ENCODE results near the gene GLI1.
"Not testable (repeated sequence)": the region's sequence is repeated elsewhere in the genome, so short reads cannot be mapped to it uniquely, and the experiment has no call there.

GLI1 gene

GRCh38 chr12:57495051-57495701 is 35.6 kb downstream of the GLI1 start:
- H3K9me3 ChIP-seq (ENCODE audit: low read length); H3K4me1 ChIP-seq (ENCODE audit: insufficient read depth, low read length); H3K9ac ChIP-seq (ENCODE audit: low read length); H3K27ac ChIP-seq (ENCODE audit: low read depth, low read length); H3K27me3 ChIP-seq (ENCODE audit: control insufficient read depth in 1 of 2, insufficient read depth in 2 of 2, low read length in 2 of 2); H3K4me3 ChIP-seq (ENCODE audit: low read depth in 1 of 2, low read length in 2 of 2): not testable (repeated sequence)
- H3K36me3 ChIP-seq (ENCODE audit: insufficient read depth, low read length): peaks cover 44% of the 10 kb centered on the region

GRCh38 chr12:57496822-57497221 is 37.2 kb downstream of the GLI1 start:
- Histone ChIP-seq H3K36me3 (ENCODE audit: insufficient read depth, low read length) (peaks cover 43% of the 10 kb centered on the region), H3K27me3 (ENCODE audit: control insufficient read depth in 1 of 2, insufficient read depth in 2 of 2, low read length in 2 of 2) (no peaks in the 10 kb centered on the region), H3K4me3 (ENCODE audit: low read depth in 1 of 2, low read length in 2 of 2) (no peak overlapping the region), H3K4me1 (ENCODE audit: insufficient read depth, low read length) (no peaks in the 10 kb centered on the region), H3K9me3 (ENCODE audit: low read length) (no peaks in the 10 kb centered on the region), H3K9ac (ENCODE audit: low read length) (no peak overlapping the region), H3K27ac (ENCODE audit: low read depth, low read length) (no peak overlapping the region)

GRCh38 chr12:57497223-57498131 is 37.9 kb downstream of the GLI1 start:
- H3K36me3 ChIP-seq (ENCODE audit: insufficient read depth, low read length): peaks cover 43% of the 10 kb centered on the region

GRCh38 chr12:57498132-57498502 is 38.5 kb downstream of the GLI1 start:
- H3K27ac ChIP-seq (ENCODE audit: low read depth, low read length): no peak overlapping the region
- no peaks in the 10 kb centered on the region for H3K9me3 ChIP-seq (ENCODE audit: low read length)
- H3K4me1 ChIP-seq (ENCODE audit: insufficient read depth, low read length): no peaks in the 10 kb centered on the region
- no peak overlapping the region for H3K9ac ChIP-seq (ENCODE audit: low read length)
- H3K36me3 ChIP-seq (ENCODE audit: insufficient read depth, low read length): peaks cover 38% of the 10 kb centered on the region
- no peak overlapping the region for H3K4me3 ChIP-seq (ENCODE audit: low read depth in 1 of 2, low read length in 2 of 2)
- H3K27me3 ChIP-seq (ENCODE audit: control insufficient read depth in 1 of 2, insufficient read depth in 2 of 2, low read length in 2 of 2): no peaks in the 10 kb centered on the region

More at GRCh38 chr12:57497223-57498131, 37.9 kb downstream of the GLI1 start:
- Histone ChIP-seq H3K27me3 (ENCODE audit: control insufficient read depth in 1 of 2, insufficient read depth in 2 of 2, low read length in 2 of 2) (no peaks in the 10 kb centered on the region), H3K4me3 (ENCODE audit: low read depth in 1 of 2, low read length in 2 of 2) (no peak overlapping the region), H3K27ac (ENCODE audit: low read depth, low read length) (no peak overlapping the region), H3K9ac (ENCODE audit: low read length) (no peak overlapping the region), H3K4me1 (ENCODE audit: insufficient read depth, low read length) (no peaks in the 10 kb centered on the region), H3K9me3 (ENCODE audit: low read length) (no peaks in the 10 kb centered on the region)

- no peaks in the 10 kb centered on the region for H3K27me3 ChIP-seq (ENCODE audit: control insufficient read depth in 1 of 2, insufficient read depth in 2 of 2, low read length in 2 of 2)
- no peak overlapping the region for H3K27ac ChIP-seq (ENCODE audit: low read depth, low read length)
- peaks cover 39% of the 10 kb centered on the region for H3K36me3 ChIP-seq (ENCODE audit: insufficient read depth, low read length)
- H3K9me3 ChIP-seq (ENCODE audit: low read length): no peaks in the 10 kb centered on the region
- no peaks in the 10 kb centered on the region for H3K4me1 ChIP-seq (ENCODE audit: insufficient read depth, low read length)
- no peak overlapping the region for H3K4me3 ChIP-seq (ENCODE audit: low read depth in 1 of 2, low read length in 2 of 2)
- H3K9ac ChIP-seq (ENCODE audit: low read length): no peak overlapping the region
Measured at GRCh38 chr12:57498571-57498970, 39.0 kb downstream of the GLI1 start.

- Histone ChIP-seq H3K9ac (ENCODE audit: low read length) (no peak overlapping the region), H3K4me1 (ENCODE audit: insufficient read depth, low read length) (no peaks in the 10 kb centered on the region), H3K27ac (ENCODE audit: low read depth, low read length) (no peak overlapping the region), H3K27me3 (ENCODE audit: control insufficient read depth in 1 of 2, insufficient read depth in 2 of 2, low read length in 2 of 2) (no peaks in the 10 kb centered on the region), H3K4me3 (ENCODE audit: low read depth in 1 of 2, low read length in 2 of 2) (no peak overlapping the region), H3K36me3 (ENCODE audit: insufficient read depth, low read length) (peaks cover 50% of the 10 kb centered on the region), H3K9me3 (ENCODE audit: low read length) (no peaks in the 10 kb centered on the region)
Measured at GRCh38 chr12:57500213-57500612, 40.6 kb downstream of the GLI1 start.

- not testable (repeated sequence) for H3K4me3 ChIP-seq (ENCODE audit: low read depth in 1 of 2, low read length in 2 of 2); H3K4me1 ChIP-seq (ENCODE audit: insufficient read depth, low read length); H3K27ac ChIP-seq (ENCODE audit: low read depth, low read length); H3K9ac ChIP-seq (ENCODE audit: low read length); H3K9me3 ChIP-seq (ENCODE audit: low read length); H3K27me3 ChIP-seq (ENCODE audit: control insufficient read depth in 1 of 2, insufficient read depth in 2 of 2, low read length in 2 of 2)
- peaks cover 64% of the 10 kb centered on the region for H3K36me3 ChIP-seq (ENCODE audit: insufficient read depth, low read length)
Measured at GRCh38 chr12:57502311-57502969, 42.9 kb downstream of the GLI1 start.

- peaks cover 50% of the 10 kb centered on the region for H3K36me3 ChIP-seq (ENCODE audit: insufficient read depth, low read length)
- H3K4me1 ChIP-seq (ENCODE audit: insufficient read depth, low read length); H3K9ac ChIP-seq (ENCODE audit: low read length); H3K4me3 ChIP-seq (ENCODE audit: low read depth in 1 of 2, low read length in 2 of 2); H3K27me3 ChIP-seq (ENCODE audit: control insufficient read depth in 1 of 2, insufficient read depth in 2 of 2, low read length in 2 of 2); H3K9me3 ChIP-seq (ENCODE audit: low read length); H3K27ac ChIP-seq (ENCODE audit: low read depth, low read length): not testable (repeated sequence)
Measured at GRCh38 chr12:57506541-57506940, 47.0 kb downstream of the GLI1 start.

- H3K27me3 ChIP-seq (ENCODE audit: control insufficient read depth in 1 of 2, insufficient read depth in 2 of 2, low read length in 2 of 2); H3K4me1 ChIP-seq (ENCODE audit: insufficient read depth, low read length); H3K9ac ChIP-seq (ENCODE audit: low read length); H3K27ac ChIP-seq (ENCODE audit: low read depth, low read length); H3K4me3 ChIP-seq (ENCODE audit: low read depth in 1 of 2, low read length in 2 of 2); H3K9me3 ChIP-seq (ENCODE audit: low read length): not testable (repeated sequence)
- peaks cover 57% of the 10 kb centered on the region for H3K36me3 ChIP-seq (ENCODE audit: insufficient read depth, low read length)
Measured at GRCh38 chr12:57507796-57508195, 48.2 kb downstream of the GLI1 start.

- H3K36me3 ChIP-seq (ENCODE audit: insufficient read depth, low read length): peaks cover 65% of the 10 kb centered on the region
- no peak overlapping the region for H3K27ac ChIP-seq (ENCODE audit: low read depth, low read length)
- no peak overlapping the region for H3K9ac ChIP-seq (ENCODE audit: low read length)
- H3K4me3 ChIP-seq (ENCODE audit: low read depth in 1 of 2, low read length in 2 of 2): no peak overlapping the region
- no peaks in the 10 kb centered on the region for H3K27me3 ChIP-seq (ENCODE audit: control insufficient read depth in 1 of 2, insufficient read depth in 2 of 2, low read length in 2 of 2)
- no peaks in the 10 kb centered on the region for H3K9me3 ChIP-seq (ENCODE audit: low read length)
- H3K4me1 ChIP-seq (ENCODE audit: insufficient read depth, low read length): no peaks in the 10 kb centered on the region
Measured at GRCh38 chr12:57511161-57511560, 51.6 kb downstream of the GLI1 start.

GRCh38 chr12:57511588-57512325 is 52.2 kb downstream of the GLI1 start:
- H3K9ac ChIP-seq (ENCODE audit: low read length): no peak overlapping the region
- no peak overlapping the region for H3K4me3 ChIP-seq (ENCODE audit: low read depth in 1 of 2, low read length in 2 of 2)
- H3K27me3 ChIP-seq (ENCODE audit: control insufficient read depth in 1 of 2, insufficient read depth in 2 of 2, low read length in 2 of 2): no peaks in the 10 kb centered on the region
- H3K4me1 ChIP-seq (ENCODE audit: insufficient read depth, low read length): peaks cover under 1% of the 10 kb centered on the region
- H3K27ac ChIP-seq (ENCODE audit: low read depth, low read length): no peak overlapping the region
- H3K36me3 ChIP-seq (ENCODE audit: insufficient read depth, low read length): peaks cover 65% of the 10 kb centered on the region
- no peaks in the 10 kb centered on the region for H3K9me3 ChIP-seq (ENCODE audit: low read length)

Measured in muscle layer of colon (tissue), 2 donors.